GM23338 (cell line): Measurements from ENCODE around the gene FAM25C. TPM values are rescaled to one million over a fixed set of nuclear protein-coding genes. Genes with fewer than 3 reads are reported as not detected.
"Not testable (repeated sequence)": the region's sequence is repeated elsewhere in the genome, so short reads cannot be mapped to it uniquely, and the experiment has no call there.

ENCODE experiments used
- ATAC-seq: fragments of 200-7000 bp; cut with Tn5 transposase; 3 replicates; pipeline ENCODE4 v1.9.1; 2020
- DNase-seq: peaks from one replicate; pipeline ENCODE4 v3.0.0-alpha.2; 2015; ENCODE audit warnings: low spot score
- H2AFZ ChIP-seq: fragments of 200-600 bp; sonication (generic); 2 replicates; pipeline ENCODE4 v1.8.0; 2016; ENCODE audit warnings: antibody characterized with exemption, mild to moderate bottlenecking, moderate library complexity
- H3F3A ChIP-seq: fragments of 200-600 bp; sonication (generic); replicated peaks from 2 replicates; pipeline ENCODE4 v1.8.0; 2017; ENCODE audit warnings: antibody characterized with exemption, mixed run types, low read depth
- H3K27ac ChIP-seq: fragments of 200-600 bp; sonication (generic); 2 replicates; pipeline ENCODE4 v1.6.1; 2016; ENCODE audit warnings: low read depth
- H3K27me3 ChIP-seq: fragments of 200-600 bp; sonication (generic); 2 replicates; pipeline ENCODE4 v1.8.0; 2016; ENCODE audit warnings: mild to moderate bottlenecking, mixed run types, moderate library complexity; ENCODE audit not compliant: insufficient read depth
- H3K36me3 ChIP-seq: fragments of 200-600 bp; sonication (generic); 2 replicates; pipeline ENCODE4 v1.8.0; 2016; ENCODE audit warnings: mild to moderate bottlenecking; ENCODE audit not compliant: insufficient read depth
- H3K4me1 ChIP-seq: fragments of 200-600 bp; sonication (generic); 2 replicates; pipeline ENCODE4 v1.8.0; 2016; ENCODE audit warnings: mild to moderate bottlenecking, moderate library complexity; ENCODE audit not compliant: insufficient read depth
- H3K4me2 ChIP-seq: fragments of 200-600 bp; sonication (generic); 2 replicates; pipeline ENCODE4 v1.7.1; 2017; ENCODE audit warnings: mixed run types
- H3K4me3 ChIP-seq: fragments of 200-600 bp; sonication (generic); 2 replicates; pipeline ENCODE4 v1.6.1; 2016; ENCODE audit warnings: mixed run types
- H3K79me2 ChIP-seq: fragments of 200-600 bp; sonication (generic); replicated peaks from 2 replicates; pipeline ENCODE4 v1.8.0; 2017; ENCODE audit warnings: mild to moderate bottlenecking; ENCODE audit not compliant: insufficient read depth
- H3K9me2 ChIP-seq: fragments of 200-600 bp; sonication (generic); 2 replicates; pipeline ENCODE4 v1.8.0; 2017; ENCODE audit not compliant: insufficient read depth
- H4K20me1 ChIP-seq: fragments of 200-600 bp; sonication (generic); replicated peaks from 2 replicates; pipeline ENCODE4 v1.8.0; 2017; ENCODE audit warnings: mild to moderate bottlenecking; ENCODE audit not compliant: insufficient read depth
- H3K27ac Mint-ChIP-seq: 2 replicates; pipeline ENCODE4 v1.8.0; 2020; ENCODE audit warnings: inconsistent platforms, mild to moderate bottlenecking, moderate library complexity, mixed read lengths
- H3K27me3 Mint-ChIP-seq: 3 replicates; pipeline ENCODE4 v1.8.0; 2022; ENCODE audit warnings: low read depth, mild to moderate bottlenecking, moderate library complexity, mixed read lengths, inconsistent platforms; ENCODE audit not compliant: insufficient read depth, poor library complexity
- H3K36me3 Mint-ChIP-seq: 3 replicates; pipeline ENCODE4 v1.8.0; 2021; ENCODE audit warnings: low read depth, mild to moderate bottlenecking, inconsistent platforms, moderate library complexity, mixed read lengths
- H3K4me1 Mint-ChIP-seq: 3 replicates; pipeline ENCODE4 v1.8.0; 2020; ENCODE audit warnings: mild to moderate bottlenecking, inconsistent platforms, mixed read lengths
- H3K4me3 Mint-ChIP-seq: 3 replicates; pipeline ENCODE4 v1.8.0; 2021; ENCODE audit warnings: moderate library complexity, mild to moderate bottlenecking, inconsistent platforms, mixed read lengths
- H3K9me3 Mint-ChIP-seq: 3 replicates; pipeline ENCODE4 v1.8.0; 2020; ENCODE audit warnings: moderate library complexity, mild to moderate bottlenecking, inconsistent platforms, mixed read lengths
- polyA plus RNA-seq: library from polyadenylated mRNA; unstranded; fragments of >200 nt; fragmentation: Nextera tagmentation; extraction: Ambion mirVana; gene quantifications from 2 replicates; pipeline ENCODE4 v1.2.1, GENCODE V29; 2016
- total RNA-seq: library from RNA; depleted of rRNA; stranded (reverse); fragments of >200 nt; shearing (Covaris generic); gene quantifications from 2 replicates; pipeline ENCODE4 v1.2.3, GENCODE V29; 2014

Gene FAM25C
- total and polyA plus RNA-seq, 2 experiments from 2014 or later: not detected

- not testable (repeated sequence) for H3K79me2 ChIP-seq, H3K4me3 Mint-ChIP-seq, H2AFZ ChIP-seq, H3K4me1 ChIP-seq, ATAC-seq, H3K27ac Mint-ChIP-seq, H3K27ac ChIP-seq, H3F3A ChIP-seq, H3K4me2 ChIP-seq, H3K27me3 Mint-ChIP-seq, H3K27me3 ChIP-seq, H3K36me3 ChIP-seq, H3K36me3 Mint-ChIP-seq, DNase-seq, H4K20me1 ChIP-seq, H3K4me1 Mint-ChIP-seq, H3K9me2 ChIP-seq, H3K9me3 Mint-ChIP-seq, H3K4me3 ChIP-seq
Observed at GRCh38 chr10:47973131-47973530, 26.5 kb downstream of the FAM25C start.

GRCh38 chr10:47972077-47972476 lies 27.5 kb downstream of the FAM25C start:
- not testable (repeated sequence) for H3K36me3 ChIP-seq, DNase-seq, H3K79me2 ChIP-seq, ATAC-seq, H3K4me1 Mint-ChIP-seq, H3K27me3 ChIP-seq, H3K4me3 Mint-ChIP-seq, H2AFZ ChIP-seq, H3K27me3 Mint-ChIP-seq, H3K9me2 ChIP-seq, H3K36me3 Mint-ChIP-seq, H3K4me1 ChIP-seq, H3K27ac ChIP-seq, H3K4me2 ChIP-seq, H4K20me1 ChIP-seq, H3K27ac Mint-ChIP-seq, H3K9me3 Mint-ChIP-seq, H3K4me3 ChIP-seq, H3F3A ChIP-seq

- not testable (repeated sequence) for H3K27ac ChIP-seq, ATAC-seq, DNase-seq, H3K4me1 Mint-ChIP-seq, H2AFZ ChIP-seq, H3K4me3 ChIP-seq, H3K4me2 ChIP-seq, H3F3A ChIP-seq, H3K36me3 Mint-ChIP-seq, H3K9me2 ChIP-seq, H3K4me3 Mint-ChIP-seq, H3K36me3 ChIP-seq, H4K20me1 ChIP-seq, H3K4me1 ChIP-seq, H3K79me2 ChIP-seq, H3K27me3 Mint-ChIP-seq, H3K9me3 Mint-ChIP-seq, H3K27me3 ChIP-seq, H3K27ac Mint-ChIP-seq
Observed at GRCh38 chr10:47971598-47971997, 28.0 kb downstream of the FAM25C start.

- H3K36me3 ChIP-seq, H3K4me1 ChIP-seq, H3K79me2 ChIP-seq, H3F3A ChIP-seq, H3K4me1 Mint-ChIP-seq, H3K4me2 ChIP-seq, ATAC-seq, H3K9me2 ChIP-seq, H3K27ac Mint-ChIP-seq, H2AFZ ChIP-seq, H3K4me3 Mint-ChIP-seq, H3K36me3 Mint-ChIP-seq, H4K20me1 ChIP-seq, H3K9me3 Mint-ChIP-seq, H3K4me3 ChIP-seq, DNase-seq, H3K27me3 ChIP-seq, H3K27me3 Mint-ChIP-seq, H3K27ac ChIP-seq: not testable (repeated sequence)
Observed at GRCh38 chr10:47970047-47970446, 29.5 kb downstream of the FAM25C start.

GRCh38 chr10:47968988-47969387 lies 30.6 kb downstream of the FAM25C start:
- not testable (repeated sequence) for H3K9me2 ChIP-seq, DNase-seq, H3K4me2 ChIP-seq, H3K4me1 ChIP-seq, H3F3A ChIP-seq, H3K36me3 ChIP-seq, H3K4me3 Mint-ChIP-seq, H3K27me3 ChIP-seq, H2AFZ ChIP-seq, H4K20me1 ChIP-seq, ATAC-seq, H3K27ac Mint-ChIP-seq, H3K27ac ChIP-seq, H3K79me2 ChIP-seq, H3K4me3 ChIP-seq, H3K36me3 Mint-ChIP-seq, H3K4me1 Mint-ChIP-seq, H3K27me3 Mint-ChIP-seq, H3K9me3 Mint-ChIP-seq

- not testable (repeated sequence) for H2AFZ ChIP-seq, H3K4me1 ChIP-seq, H3K9me3 Mint-ChIP-seq, DNase-seq, H3K9me2 ChIP-seq, H3F3A ChIP-seq, H3K4me3 ChIP-seq, H3K27me3 ChIP-seq, H3K79me2 ChIP-seq, ATAC-seq, H4K20me1 ChIP-seq, H3K4me3 Mint-ChIP-seq, H3K36me3 Mint-ChIP-seq, H3K4me1 Mint-ChIP-seq, H3K27ac Mint-ChIP-seq, H3K36me3 ChIP-seq, H3K27ac ChIP-seq, H3K4me2 ChIP-seq, H3K27me3 Mint-ChIP-seq
Observed at GRCh38 chr10:47964280-47965063, 35.1 kb downstream of the FAM25C start.

- H3K4me2 ChIP-seq, H3K27me3 ChIP-seq, ATAC-seq, H3K36me3 ChIP-seq, H3K27ac Mint-ChIP-seq, H3K36me3 Mint-ChIP-seq, H3K4me3 Mint-ChIP-seq, H3K79me2 ChIP-seq, H3F3A ChIP-seq, H3K4me1 Mint-ChIP-seq, H3K9me2 ChIP-seq, H3K4me1 ChIP-seq, H3K9me3 Mint-ChIP-seq, H3K27me3 Mint-ChIP-seq, H2AFZ ChIP-seq, H4K20me1 ChIP-seq, DNase-seq, H3K4me3 ChIP-seq, H3K27ac ChIP-seq: not testable (repeated sequence)
Observed at GRCh38 chr10:47962785-47963184, 36.8 kb downstream of the FAM25C start.
